NCI-H128 (cell line): ENCODE results near the gene GNAT2.

Experiments
- DNase-seq: peaks from one replicate; lab custom pipeline; 2025; ENCODE audit not compliant: unreplicated experiment; lab: John Stamatoyannopoulos, UW

Gene GNAT2

DNA sequence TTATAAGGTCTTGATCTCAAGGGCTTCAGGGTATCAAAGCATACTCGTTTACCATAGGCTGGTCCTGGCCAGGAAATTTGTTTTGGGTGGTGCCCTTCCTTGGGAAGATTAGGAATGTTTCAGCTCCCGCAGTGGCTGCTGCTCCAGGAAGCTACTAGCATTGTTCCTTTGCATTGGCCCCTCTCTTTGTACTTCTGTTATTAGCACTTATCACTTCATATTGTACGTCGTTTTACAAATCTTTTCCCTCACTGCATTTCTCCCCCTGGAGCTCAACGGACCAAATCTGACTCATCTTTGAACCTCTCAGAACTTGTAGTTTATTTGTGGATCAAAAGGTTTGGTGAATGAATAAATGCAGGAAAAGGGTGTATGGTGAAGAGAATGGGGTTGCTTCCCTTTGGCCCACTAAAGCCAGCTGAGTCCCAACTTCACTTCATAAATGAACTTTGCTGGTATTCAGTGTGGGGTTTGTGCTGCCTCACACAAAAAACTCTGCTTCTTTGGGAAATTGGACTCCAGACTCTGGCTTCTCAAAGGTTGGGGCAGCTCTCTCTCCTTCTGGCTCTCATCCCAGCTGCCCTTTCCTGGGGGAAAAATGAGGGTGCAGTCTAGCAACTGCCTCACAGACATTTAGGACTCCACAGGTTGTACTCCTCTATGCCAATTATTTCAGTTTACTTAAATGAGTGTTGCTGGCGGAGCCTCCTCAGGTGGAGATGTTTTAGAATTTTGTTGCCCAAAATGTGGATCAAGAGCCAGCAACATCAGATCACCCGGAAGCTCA is 5.9 kb downstream of the GNAT2 start:
- no peak for DNase-seq

DNA sequence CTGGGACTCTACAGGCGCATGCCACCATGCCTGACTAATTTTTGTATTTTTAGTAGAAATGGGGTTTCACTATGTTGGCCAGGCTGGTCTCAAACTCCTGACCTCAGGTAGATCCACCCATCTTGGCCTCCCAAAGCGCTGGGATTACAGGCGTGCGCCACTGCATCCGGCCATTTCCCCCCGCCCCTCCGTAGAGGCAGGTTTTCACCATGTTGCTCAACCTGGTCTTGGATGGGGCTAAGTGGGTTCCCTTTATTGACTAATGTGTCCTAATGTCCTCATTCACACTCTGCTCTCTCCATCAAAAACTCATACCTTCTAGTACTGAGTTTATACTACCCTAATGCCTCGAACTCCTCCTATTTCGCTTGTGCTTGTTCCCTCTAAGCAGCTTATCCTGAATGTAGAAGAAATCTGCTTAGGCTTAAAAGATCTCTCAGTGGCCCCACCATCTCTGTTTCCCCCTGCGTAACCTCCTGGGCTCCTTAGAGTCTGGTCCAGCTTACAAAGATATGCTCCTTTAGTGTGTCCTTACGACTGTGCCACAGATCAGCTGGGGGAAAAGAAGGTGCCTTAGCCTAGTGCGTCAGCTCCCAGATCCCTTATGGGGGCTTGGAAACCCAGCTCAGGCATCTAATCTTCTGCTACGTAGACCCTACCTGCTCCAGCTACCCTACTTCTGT is 8.0 kb downstream of the GNAT2 start:
- no peak for DNase-seq

DNA sequence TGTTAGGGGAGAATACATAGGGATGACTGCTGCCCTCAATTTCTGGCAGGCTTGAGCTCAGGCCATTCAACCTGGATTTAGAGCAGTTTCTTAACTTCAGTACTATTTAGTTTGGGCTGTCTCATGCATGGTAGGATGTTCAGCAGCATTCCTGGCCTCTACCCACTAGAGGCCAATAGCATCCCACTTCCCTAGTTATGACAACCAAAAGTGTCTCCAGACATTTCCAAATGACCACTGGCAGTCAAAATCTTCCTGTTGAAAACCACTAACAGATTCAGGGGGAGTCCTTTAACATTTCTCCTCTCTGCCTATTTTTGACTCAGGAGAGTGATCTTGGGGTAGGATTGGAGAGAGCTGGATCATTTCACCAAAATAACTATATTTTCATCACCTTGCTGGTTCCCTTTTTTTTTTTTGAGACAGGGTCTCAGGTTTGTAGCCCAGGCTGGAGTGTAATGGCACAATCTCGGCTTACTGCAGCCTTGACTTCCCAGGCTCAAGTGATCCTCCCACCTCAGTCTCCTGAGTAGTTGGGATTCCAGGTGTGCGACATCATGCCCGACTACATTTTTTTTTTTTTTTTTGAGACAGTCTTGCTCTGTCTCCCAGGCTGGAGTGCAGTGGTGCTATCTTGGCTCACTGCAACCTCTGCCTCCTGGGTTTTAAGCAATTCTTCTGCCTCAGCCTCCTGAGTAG is 8.7 kb downstream of the GNAT2 start:
- DNase-seq, result no peak

DNA sequence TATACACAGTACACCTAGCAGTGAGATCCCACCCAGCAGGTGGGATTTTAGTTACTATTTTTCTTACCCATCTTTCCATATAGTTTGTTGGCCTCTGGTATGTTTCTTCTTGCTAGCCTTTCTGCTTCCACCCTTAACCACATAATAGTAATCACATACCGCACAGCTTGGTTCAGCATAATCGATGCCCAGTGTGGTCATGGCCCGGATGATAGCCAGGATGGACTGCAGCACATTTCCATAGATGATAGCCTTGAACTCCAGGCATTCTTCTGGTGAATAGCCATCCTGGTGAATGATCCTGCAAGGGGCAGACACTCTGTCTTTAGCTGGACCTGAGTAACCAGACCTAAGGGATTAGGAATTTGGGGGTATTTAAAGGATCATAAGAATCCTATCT is 9.5 kb downstream of the GNAT2 start:
- DNase-seq, result no peak

DNA sequence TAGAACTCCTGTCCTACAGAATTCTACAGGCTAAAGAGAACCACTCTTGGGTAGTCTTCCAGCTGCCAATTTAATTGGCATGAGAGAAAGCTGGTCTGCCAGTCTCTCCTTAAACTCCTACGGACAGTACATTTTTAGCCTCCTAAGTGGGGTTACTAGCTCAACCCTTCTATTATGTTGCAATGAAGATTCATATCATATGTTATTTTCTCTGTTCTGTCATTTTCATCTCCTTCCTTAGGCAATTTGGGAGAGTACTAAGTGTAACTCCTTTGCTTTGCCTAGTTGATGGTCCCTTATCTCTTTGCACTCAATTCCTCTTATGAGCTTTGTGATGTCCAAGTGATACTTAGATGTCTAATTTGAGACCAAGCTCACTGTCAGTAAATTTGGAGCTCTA is 14.0 kb downstream of the GNAT2 start:
- DNase-seq, result no peak

DNA sequence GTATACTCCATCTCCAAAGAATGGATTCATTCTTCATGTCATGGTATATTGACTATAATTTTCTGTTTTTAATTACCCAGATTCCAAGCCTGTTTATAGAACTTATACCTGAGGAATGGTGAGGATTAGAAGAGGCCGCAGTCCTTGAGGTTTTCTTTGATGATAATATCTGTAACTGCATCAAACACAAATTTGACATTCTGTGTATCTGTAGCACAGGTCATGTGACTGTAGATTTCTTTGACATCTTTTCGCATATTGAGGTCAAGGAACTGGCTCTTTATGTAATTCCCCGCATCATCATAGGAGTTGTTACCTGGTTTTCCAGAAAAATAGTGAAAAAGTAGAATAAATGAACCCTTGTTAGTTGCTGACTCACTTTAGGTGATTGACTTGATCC is 16.2 kb downstream of the GNAT2 start:
- no peak for DNase-seq

DNA sequence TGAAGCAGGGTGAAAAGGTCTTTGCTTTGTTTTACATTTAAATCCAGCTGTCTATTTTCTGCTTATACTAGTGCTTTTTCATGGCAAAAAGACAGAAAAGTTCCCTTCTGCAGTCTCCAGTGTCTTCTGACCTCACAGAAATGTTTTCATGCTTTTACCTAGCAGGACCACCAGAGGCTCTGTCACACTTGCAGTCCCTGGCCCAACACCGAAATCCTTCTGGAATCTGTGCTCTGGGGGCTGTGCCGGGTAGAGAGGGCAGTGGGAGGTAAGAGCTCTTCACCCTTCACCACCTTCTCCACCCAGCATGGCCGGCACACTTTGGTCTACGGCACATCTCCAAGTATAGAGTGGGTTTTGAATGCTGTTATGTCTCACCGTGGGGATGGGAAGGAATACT is 20.8 kb downstream of the GNAT2 start:
- DNase-seq, result no peak

DNA sequence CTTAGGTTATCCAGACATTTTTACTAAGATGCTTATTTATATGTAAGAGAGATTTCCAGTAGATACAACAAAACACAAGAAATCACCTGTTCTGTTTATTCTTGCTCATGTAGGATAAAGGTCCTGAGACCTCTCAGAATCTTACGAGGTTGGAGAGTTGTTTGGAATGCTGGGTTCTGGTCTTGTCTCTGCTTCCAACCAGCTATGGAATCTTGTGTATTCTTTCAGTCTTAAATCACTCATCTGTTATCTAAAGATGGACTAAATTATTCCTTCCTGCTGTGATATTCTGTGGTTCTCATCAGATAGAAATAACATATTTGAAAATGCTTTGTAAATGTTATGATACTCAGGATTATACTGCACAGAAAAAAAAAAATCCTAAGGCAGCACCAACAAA is 21.3 kb downstream of the GNAT2 start:
- DNase-seq, result no peak

DNA sequence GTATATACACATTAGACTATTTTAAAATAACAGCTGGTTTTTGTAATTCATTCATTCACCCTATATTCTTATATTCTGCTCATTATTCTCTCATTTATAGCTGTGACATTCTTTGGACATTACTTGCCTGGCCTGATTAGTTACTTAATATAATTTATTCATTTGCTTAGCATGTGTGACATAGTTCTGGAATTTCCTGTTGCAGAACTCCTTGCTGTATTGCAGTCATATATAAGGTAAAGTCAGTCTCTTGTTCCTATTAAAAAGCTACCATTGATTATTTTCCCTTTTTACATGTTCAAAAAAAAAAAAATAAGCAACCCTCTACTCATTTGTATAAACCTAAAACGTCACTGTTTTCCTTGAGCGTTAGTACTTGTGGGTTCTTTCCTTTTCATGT is 23.9 kb downstream of the GNAT2 start:
- DNase-seq, result no peak

DNA sequence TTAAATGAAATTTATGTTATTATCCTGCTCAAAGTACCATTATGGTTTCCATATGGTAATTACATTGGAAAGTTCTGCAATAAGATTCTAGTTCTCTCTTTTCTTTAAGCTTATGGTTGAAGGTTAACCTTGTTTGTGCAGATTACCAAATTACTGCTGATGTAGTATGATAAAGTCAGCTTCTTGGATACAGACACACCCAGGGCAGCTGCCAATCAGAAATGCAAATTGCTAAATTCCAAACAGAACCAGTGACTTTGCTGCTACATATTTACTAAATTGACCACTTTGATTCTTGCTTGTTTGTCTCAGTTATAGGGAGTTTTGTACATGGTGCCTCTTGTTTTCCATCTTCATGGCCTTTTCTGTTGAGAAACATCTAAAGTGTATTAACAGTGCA is 26.5 kb downstream of the GNAT2 start:
- DNase-seq, result no peak

DNA sequence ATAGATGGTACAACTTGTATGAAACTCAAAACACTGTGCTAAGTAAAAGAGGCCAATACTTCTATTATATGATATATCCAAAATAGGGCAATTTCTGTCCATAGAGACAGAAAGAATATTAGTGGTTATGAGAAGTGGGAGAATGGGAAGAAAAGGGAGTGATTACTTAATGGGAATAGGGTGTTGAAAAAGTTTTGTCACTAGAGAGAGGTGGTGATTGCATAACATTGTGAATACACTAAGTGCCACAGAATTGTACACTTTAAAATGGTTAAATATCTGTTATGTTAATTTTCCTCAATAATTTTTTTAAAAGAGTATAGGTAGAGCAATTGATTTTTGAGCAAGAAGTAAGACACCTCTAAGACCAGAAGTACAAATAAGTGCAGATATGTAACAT is 29.7 kb downstream of the GNAT2 start:
- DNase-seq, result no peak

DNA sequence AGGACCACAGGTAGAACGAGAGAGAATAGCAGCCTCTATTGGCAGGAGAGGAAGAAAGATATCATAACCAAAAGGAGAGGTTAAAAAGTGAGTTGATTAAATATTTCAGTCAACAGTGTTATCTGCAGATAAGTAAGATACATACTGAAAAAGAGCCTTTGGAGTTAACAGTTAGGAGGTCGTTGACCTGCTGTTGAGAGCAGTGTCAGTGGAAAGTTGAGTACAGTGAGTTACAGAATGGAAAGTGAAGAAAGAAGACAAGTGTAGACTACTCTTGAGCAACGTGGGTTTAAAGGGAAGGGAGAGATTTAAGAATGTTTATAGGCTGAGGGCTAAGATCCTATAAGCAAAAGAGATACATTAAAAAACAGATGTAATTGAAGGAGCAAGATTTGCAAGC is 30.2 kb downstream of the GNAT2 start:
- no peak for DNase-seq

DNA sequence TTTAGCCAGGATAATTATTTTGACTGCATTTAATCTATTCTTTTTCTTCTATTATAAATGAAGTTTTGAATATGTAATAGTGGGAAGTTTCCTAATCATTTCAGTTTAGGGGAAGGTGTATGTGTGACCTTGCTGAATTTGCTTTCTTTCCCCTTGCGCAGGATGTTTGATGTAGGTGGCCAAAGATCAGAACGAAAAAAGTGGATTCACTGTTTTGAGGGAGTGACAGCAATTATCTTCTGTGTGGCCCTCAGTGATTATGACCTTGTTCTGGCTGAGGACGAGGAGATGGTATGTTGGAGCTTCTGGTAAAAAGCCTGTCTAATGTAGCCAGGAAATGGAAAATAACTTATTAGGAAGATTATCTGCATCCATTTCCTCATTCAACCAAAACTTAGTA is 33.4 kb downstream of the GNAT2 start:
- DNase-seq, result no peak

DNA sequence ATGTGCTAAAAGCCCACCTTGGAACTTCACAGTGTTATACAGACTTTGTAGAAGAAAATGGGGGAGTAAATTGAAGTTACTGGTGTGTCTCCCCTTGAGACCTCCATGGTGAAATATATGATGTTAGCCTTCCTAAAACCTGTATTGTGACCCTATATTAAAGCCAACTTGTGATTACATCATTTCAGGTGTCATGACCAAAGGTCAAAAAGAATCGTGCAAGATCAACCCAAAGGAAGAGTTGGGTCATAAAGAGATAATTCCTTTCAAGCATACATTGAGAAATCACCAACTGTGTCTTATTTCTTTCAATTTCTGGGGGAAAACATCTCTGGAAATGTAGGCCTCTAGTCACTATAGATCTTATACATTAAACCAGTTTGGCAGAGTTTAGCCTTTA is 34.6 kb downstream of the GNAT2 start:
- DNase-seq, result no peak

DNA sequence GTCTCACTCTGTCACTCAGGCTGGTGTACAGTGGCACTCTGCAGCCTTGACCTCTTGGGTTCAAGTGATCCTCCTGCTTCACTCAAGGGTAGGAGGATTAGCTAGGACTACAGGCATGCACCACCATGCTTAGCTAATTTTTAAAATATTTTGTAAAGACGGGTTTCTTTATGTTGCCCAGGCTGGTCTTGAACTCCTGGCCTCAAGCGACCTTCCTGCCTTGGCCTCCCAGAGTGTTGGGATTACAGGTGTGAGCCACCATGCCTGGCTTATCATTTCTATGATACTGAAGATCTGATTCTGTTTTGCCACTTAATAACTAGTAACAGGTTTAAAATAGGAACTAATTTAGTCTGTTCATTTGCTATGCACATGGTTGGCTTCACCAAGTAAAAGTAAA is 37.4 kb downstream of the GNAT2 start:
- DNase-seq, result no peak

DNA sequence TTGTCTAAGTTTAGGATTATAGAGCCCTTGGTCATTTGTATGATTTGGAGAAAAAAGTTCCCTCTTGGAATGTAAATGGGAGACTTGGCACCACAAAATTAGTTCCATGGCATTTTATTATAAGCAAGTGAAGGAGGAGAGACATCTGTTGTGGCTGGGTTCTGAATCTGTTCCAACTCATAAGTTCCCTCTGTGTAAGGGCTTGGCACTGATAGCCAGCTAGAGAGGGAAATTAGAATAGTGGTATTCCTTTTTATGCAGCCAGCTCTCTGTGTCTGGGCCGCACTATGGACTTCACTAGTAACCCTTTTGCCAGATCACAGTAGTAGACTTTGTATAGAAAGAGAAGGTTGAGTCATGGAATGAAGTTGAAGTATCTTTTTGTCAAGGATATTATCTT is 39.9 kb downstream of the GNAT2 start:
- DNase-seq, result no peak

DNA sequence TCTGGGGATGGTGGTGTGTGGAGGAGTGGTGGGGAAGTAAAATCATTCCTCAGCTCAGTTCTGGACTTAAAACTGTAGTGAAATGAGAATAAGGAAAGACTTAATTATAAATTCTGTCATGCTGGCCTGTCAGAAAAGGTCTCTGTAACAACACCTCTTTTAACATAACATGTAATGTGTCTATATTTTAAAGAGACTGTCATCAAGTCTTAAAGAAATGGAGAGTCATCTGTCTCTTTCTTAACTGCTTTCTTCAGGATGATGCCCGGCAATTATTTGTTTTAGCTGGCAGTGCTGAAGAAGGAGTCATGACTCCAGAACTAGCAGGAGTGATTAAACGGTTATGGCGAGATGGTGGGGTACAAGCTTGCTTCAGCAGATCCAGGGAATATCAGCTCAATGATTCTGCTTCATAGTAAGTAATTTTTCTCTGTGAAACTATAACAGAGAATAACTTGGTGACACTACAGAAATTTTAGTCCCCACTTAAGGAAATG is 40.4 kb downstream of the GNAT2 start:
- no peak for DNase-seq

DNA sequence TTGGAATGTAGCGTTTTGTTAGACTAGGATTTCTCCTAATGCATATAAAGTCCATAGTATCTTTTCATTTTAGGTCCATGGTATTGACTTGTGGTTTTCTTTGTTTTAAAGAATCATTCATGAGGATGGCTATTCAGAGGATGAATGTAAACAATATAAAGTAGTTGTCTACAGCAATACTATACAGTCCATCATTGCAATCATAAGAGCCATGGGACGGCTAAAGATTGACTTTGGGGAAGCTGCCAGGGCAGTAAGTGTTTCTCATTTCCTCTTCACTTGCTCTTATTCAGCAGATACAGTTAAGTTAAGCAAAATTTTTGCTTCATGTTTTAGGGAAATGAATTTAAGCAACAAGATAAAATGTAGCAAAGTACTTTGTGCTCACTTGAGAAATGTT is 45.6 kb downstream of the GNAT2 start:
- no peak for DNase-seq

DNA sequence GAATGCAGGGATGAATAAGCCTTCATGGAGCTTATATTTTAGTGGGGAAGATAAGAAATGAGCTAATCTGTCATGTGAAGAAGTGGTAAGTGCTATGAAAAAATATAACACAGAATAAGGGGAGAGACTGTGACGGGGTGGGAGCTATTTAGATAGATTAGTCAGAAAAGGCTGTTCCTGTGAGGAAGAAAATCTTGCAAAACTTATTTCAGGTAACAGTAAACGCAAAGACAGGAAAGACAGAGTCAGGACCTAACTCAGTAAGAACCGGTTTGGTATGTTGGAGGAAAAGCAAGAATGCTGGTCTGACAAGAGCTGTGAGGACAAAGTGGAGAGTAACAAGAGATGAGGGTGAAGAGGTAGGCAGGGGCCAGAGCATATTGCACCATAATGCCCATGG is 49.0 kb downstream of the GNAT2 start:
- DNase-seq, result no peak

DNA sequence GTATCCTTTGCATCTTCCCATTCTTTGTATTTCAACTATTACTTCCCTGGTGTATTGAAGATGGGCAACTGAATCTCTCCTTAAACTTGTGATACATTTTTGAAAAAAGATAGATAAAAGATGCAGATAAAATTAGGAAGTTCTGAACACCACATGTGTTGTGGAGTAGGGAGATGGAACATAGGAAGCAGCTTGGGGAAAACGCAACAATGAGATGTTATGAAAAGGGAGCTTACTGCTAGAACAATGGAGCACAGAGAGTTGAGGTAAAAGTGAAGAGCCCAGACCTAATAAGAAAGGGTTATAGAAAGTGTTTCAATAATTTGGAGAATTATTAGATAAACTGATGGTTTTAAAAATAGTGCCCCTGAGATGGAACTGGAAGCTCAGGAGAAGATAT is 50.1 kb downstream of the GNAT2 start:
- no peak for DNase-seq

DNA sequence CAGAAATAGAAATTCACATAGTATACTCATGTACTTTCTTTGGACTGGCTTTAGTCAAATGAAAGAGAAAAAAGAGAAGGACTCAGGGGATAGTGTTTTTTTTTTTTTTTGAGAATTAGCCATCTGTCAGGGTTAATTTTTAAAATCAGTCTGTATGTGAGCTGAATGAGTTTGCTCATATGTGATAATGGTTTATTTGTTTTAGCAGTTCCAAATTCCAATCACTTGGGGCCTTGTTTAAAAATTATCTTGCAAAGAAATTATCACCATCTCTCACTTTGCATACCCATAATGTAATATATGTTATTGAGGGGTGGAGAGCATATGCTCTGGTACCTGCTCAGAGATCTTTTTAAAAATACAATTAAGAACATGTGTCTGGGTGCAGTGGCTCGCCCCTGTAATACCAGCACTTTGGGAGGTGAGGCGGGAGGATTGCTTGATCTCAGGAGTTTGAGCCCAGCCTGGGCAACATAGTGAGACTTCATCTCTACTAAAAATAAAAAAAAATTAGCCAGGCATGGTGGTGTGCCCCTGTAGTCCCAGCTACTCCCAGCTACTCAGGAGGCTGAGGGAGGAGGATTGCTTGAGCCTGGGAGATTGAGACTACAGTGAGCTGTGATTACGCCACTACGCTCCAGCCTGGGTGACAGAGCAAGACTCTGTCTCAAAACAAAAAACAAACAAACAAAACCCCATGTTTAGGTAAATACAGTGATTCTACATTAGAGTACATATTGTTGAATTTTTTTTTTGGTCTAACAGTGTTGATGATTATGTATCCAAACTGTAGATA is 51.3 kb downstream of the GNAT2 start:
- DNase-seq, result no peak
